Measurements from ENCODE around the gene FGFR4.

Gene FGFR4

GRCh38 chr5:177099422-177100093 lies 12.8 kb downstream of the FGFR4 start:
- in situ Hi-C loops (cut with HindIII; ENCODE audit: low sequenced_read_pairs): no loop called here

- in situ Hi-C loops (cut with HindIII; ENCODE audit: low sequenced_read_pairs): no loop called here
Measured at GRCh38 chr5:177100714-177101121, 14.0 kb downstream of the FGFR4 start.

- in situ Hi-C loops (cut with HindIII; ENCODE audit: low sequenced_read_pairs): no loop called here
Measured at GRCh38 chr5:177103523-177104253, 17.0 kb downstream of the FGFR4 start.

GRCh38 chr5:177105691-177106476 lies 19.2 kb downstream of the FGFR4 start:
- in situ Hi-C loops (cut with HindIII; ENCODE audit: low sequenced_read_pairs): no loop called here

GRCh38 chr5:177107159-177107558 lies 20.4 kb downstream of the FGFR4 start:
- in situ Hi-C loops (cut with HindIII; ENCODE audit: low sequenced_read_pairs): no loop called here

- in situ Hi-C loops (cut with HindIII; ENCODE audit: low sequenced_read_pairs): no loop called here
Measured at GRCh38 chr5:177109810-177110209, 23.1 kb downstream of the FGFR4 start.

- in situ Hi-C loops (cut with HindIII; ENCODE audit: low sequenced_read_pairs): no loop called here
Measured at GRCh38 chr5:177111720-177112394, 25.1 kb downstream of the FGFR4 start.

- in situ Hi-C loops (cut with HindIII; ENCODE audit: low sequenced_read_pairs): no loop called here
Measured at GRCh38 chr5:177112589-177113220, 26.0 kb downstream of the FGFR4 start.

GRCh38 chr5:177113566-177114424 lies 27.1 kb downstream of the FGFR4 start:
- in situ Hi-C loops (cut with HindIII; ENCODE audit: low sequenced_read_pairs): no loop called here

- in situ Hi-C loops (cut with HindIII; ENCODE audit: low sequenced_read_pairs): no loop called here
Measured at GRCh38 chr5:177116631-177117373, 30.1 kb downstream of the FGFR4 start.

GRCh38 chr5:177117441-177118045 lies 30.8 kb downstream of the FGFR4 start:
- in situ Hi-C loops (cut with HindIII; ENCODE audit: low sequenced_read_pairs): no loop called here

GRCh38 chr5:177122566-177122965 lies 35.9 kb downstream of the FGFR4 start:
- in situ Hi-C loops (cut with HindIII; ENCODE audit: low sequenced_read_pairs): no loop called here

GRCh38 chr5:177123789-177124485 lies 37.2 kb downstream of the FGFR4 start:
- in situ Hi-C loops (cut with HindIII; ENCODE audit: low sequenced_read_pairs): no loop called here

GRCh38 chr5:177124486-177124991 lies 37.8 kb downstream of the FGFR4 start:
- in situ Hi-C loops (cut with HindIII; ENCODE audit: low sequenced_read_pairs): no loop called here

- in situ Hi-C loops (cut with HindIII; ENCODE audit: low sequenced_read_pairs): no loop called here
Measured at GRCh38 chr5:177126771-177127170, 40.1 kb downstream of the FGFR4 start.

GRCh38 chr5:177128551-177128981 lies 41.9 kb downstream of the FGFR4 start:
- in situ Hi-C loops (cut with HindIII; ENCODE audit: low sequenced_read_pairs): no loop called here

- in situ Hi-C loops (cut with HindIII; ENCODE audit: low sequenced_read_pairs): no loop called here
Measured at GRCh38 chr5:177130211-177131018, 43.7 kb downstream of the FGFR4 start.

Data from DLD1 (cell line).